Ramos (cell line): ENCODE measurements around the gene ABCB6.

Experiments
- in situ Hi-C: fragments of 300-500 bp; cut with MboI; formaldehyde crosslinking; loops from one replicate; pipeline ENCODE4 v1.14.3; 2022; ENCODE audit warnings: low sequenced_read_pairs; ENCODE audit not compliant: unreplicated experiment

Gene ABCB6

DNA sequence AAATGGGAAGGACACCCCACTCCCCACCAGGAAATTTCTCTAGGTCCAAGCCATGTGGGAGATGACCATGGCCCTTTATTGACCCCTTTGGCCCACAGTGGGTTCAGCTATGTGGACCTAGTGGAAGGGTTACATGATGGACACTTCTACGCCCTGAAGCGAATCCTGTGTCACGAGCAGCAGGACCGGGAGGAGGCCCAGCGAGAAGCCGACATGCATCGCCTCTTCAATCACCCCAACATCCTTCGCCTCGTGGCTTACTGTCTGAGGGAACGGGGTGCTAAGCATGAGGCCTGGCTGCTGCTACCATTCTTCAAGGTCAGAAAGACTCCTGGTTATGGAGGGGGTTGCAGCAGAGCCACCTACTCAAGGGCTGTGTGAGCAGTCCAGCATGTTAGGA lies 27.8 kb upstream of the ABCB6 start:
- in situ Hi-C loops, result loop anchor here (5.0 kb wide), 1 partner anchor 46 kb away; no protein-coding TSS in a partner anchor

DNA sequence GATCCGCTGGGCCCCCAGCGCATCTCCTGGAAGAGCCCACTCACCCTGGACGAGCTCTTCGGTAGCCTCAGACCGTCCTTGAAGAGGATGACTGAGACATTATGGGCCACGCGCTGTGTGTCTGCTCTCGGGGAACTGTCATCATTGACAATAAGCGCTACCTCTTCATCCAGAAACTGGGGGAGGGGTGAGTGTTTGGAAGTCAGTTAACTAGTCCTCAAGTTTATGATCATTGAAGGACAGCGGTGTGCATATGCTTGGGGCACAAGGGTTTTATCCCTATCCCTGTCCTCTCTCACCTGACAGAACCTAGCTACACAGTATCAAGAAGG lies 27.1 kb upstream of the ABCB6 start:
- in situ Hi-C loops, result loop anchor here (5.0 kb wide), 1 partner anchor 46 kb away; no protein-coding TSS in a partner anchor

GRCh38 chr2:219245148-219245898 lies 26.6 kb upstream of the ABCB6 start, which contains the start of the genes GLB1L and STK16:
GLB1L (minus strand) TSS chr2:219245444; CDS start chr2:219243573, 1,871 bp downstream.
STK16 (plus strand) TSS chr2:219245479; CDS start chr2:219246000, 521 bp downstream.
- in situ Hi-C loops, result loop anchor here (5.0 kb wide), 1 partner anchor 47 kb away; no protein-coding TSS in a partner anchor

DNA sequence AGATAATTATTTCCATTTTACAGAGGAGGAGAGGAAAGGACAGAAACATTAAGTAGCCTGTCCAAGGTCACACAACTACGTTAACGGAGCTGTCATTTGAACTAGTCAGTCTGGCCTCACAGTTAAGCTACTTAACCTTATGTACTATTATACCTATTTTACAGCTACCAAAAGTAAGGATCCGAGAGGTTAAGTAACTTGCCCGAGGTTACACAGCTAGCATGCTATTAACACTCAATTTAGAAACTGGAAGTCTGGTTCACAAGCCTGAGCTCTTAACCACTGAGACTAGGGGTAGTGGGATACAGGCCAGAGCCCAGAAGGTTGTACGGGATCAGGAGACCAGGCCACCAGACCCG lies 26.0 kb upstream of the ABCB6 start:
- in situ Hi-C loops, result loop anchor here (5.0 kb wide), 1 partner anchor 48 kb away; no protein-coding TSS in a partner anchor

- in situ Hi-C loops, result no loop called here
Measured at GRCh38 chr2:219243291-219243761, 24.6 kb upstream of the ABCB6 start.

DNA sequence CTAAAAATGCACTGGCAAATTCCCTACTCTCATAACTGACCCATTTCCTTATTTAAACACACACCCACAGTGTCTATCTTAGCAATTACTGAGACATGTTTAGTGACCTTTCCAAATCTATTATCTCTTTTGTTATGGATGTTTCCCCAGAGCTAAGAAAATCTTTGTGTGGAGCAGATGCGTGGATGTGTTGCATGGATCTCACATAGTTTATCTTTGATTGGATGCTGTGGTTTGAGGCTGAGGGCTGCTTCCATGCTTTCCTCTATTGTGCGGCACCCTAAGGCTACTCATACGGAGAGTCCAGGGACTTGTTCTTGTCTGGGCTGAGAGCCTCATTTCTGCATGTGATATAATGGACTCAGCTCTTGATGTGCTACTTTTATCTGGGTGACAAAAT lies 15.6 kb upstream of the ABCB6 start:
- in situ Hi-C loops, result no loop called here

- in situ Hi-C loops, result no loop called here
Measured at GRCh38 chr2:219230059-219230540, 11.3 kb upstream of the ABCB6 start.

GRCh38 chr2:219229305-219230058 lies 10.7 kb upstream of the ABCB6 start, which contains the start of the genes ANKZF1 and ATG9A:
ANKZF1 (plus strand) TSS chr2:219229806; CDS start chr2:219230258, 452 bp downstream.
ATG9A (minus strand) TSS chr2:219229636; CDS start chr2:219228024, 1,612 bp downstream.
- in situ Hi-C loops, result no loop called here

GRCh38 chr2:219228911-219229304 lies 10.2 kb upstream of the ABCB6 start:
- in situ Hi-C loops, result no loop called here

GRCh38 chr2:219228041-219228910 lies 9.5 kb upstream of the ABCB6 start:
- in situ Hi-C loops, result no loop called here

GRCh38 chr2:219225350-219225749 lies 6.6 kb upstream of the ABCB6 start:
- in situ Hi-C loops, result no loop called here

DNA sequence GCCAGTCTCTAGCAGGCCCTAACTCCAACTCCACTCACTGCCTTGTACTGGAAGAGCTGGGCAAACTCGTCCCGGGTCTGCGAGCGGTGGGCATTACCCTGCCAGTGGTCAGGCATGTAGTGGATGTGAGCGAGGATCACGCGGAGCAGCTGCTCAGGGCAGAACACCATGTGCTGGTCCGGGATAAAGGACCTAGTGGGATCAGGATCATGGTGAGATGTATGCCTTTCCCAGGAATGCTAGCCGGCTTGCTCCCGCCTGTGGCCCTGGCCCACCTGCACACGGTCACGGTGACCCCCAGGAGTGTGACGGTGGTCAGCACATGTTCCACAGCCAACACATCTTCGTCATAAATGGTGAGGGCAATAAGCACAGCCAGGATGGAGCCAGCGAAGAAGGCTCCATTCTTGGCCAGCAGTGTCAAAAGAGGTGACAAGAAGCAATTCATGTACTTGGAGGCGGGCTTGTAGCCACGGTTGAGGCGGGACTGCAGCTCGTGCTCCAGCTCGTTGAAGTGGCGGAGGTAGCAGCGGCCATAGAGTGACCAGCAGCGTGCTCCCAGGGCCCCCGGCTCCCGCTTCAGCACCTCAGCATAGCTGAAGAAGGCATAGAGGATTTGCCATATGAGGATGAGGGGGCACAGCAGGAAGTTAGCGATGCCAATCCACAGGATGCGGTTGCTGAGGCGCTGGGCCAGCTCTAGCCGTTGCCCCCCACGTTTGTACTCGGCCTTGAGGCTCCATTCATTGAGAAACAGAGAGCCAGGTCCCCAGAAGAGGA lies 5.3 kb upstream of the ABCB6 start:
- in situ Hi-C loops, result no loop called here

DNA sequence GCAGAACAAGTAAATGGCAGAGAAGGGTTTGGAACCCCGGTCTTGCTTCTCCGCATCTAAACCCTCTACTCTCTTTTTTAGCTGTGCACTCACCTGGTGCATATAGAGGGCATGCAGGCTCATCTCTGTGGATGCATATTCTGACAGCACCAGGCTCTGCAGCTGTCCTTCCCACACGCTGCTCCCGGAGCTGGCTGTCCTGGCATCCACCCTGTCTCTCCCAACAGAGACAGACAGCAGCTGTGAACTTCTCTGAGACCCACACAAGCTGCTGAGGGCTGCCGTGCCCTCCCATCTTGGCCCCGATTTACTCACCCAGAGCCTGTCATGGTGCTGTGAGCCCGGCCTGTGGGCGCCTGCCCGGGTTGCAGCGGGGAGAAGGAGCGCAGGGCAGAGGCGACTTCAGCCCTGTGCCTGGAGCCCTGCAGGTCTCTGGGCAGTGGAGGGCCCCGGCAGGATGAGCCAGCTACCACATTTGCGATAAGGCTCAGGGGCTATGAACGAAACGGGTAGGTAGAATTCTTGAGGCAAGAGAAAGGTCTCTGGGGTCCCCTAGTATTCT lies 3.3 kb upstream of the ABCB6 start:
- in situ Hi-C loops, result no loop called here

- in situ Hi-C loops, result no loop called here
Measured at GRCh38 chr2:219220652-219221402, 2.1 kb upstream of the ABCB6 start.

DNA sequence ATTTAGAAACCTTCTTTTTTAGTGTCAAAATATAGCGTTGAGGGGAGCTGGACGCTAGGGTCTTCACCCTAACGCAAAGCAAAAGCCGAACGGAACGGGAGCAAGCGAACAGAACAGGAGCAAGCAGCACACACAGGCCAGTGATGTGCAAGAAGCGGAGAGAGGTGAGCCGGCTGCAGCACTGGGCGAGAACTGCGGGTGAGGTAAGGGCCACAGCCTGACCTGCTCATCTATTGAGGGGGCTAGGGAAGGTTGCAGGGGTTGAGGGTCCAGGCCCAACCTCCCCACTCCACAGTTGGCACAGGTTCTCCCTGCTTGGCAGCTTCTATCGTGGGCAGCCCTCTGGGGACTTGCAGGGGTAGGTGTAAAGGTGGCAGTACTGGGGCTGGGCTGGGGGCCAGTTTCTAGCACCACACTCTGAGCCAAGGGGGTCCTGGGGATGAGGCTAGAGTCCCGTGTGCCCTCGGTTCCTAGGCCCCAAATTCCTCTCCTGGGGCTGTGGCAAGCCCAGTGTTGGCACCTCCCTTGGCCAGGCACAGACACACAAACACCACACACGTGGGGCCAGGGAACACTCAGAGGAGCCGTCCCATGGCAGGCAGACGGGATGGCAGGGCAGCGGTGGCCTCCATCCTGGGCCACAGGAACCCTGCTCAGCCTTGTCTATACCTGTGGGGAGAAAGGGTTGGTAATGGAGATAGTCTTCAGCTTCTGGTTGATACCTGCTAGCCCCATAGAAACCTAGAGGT lies 1.2 kb upstream of the ABCB6 start:
- in situ Hi-C loops, result no loop called here

- in situ Hi-C loops, result no loop called here
Measured at GRCh38 chr2:219218217-219218731, 484 bp downstream of the ABCB6 start.

- in situ Hi-C loops, result no loop called here
Measured at GRCh38 chr2:219216535-219216915, 2.2 kb downstream of the ABCB6 start.
